Esophagus muscularis mucosa (tissue), 3 donors: ENCODE results near the gene DNAJC11.

Source experiments
- CTCF ChIP-seq, 3 experiments: fragments of 200-600 bp in 2 of 3; fragments of 450-650 bp in 1 of 3; sonication (generic) in 2 of 3; IDR thresholded peaks; one replicate each; pipeline ENCODE4 v1.5.1; 2017 to 2019; ENCODE audit warnings: antibody characterized with exemption in 3 of 3, mild to moderate bottlenecking in 2 of 3, moderate library complexity in 1 of 3
- POLR2A ChIP-seq: fragments of 450-650 bp; IDR thresholded peaks from one replicate; pipeline ENCODE4 v1.6.1; 2017; ENCODE audit warnings: antibody characterized with exemption, moderate library complexity, mild to moderate bottlenecking, low read depth
- POLR2AphosphoS5 ChIP-seq, 2 donors: sonication (generic); formaldehyde crosslinking; IDR thresholded peaks; one replicate each; pipeline ENCODE4 v1.6.1; 2017; ENCODE audit warnings: antibody characterized with exemption in 2 of 2

- TF ChIP-seq CTCF (IDR thresholded peaks at IDR 0.05) (no peak), POLR2A (no peak), POLR2AphosphoS5 (IDR thresholded peaks at IDR 0.05) (no peak)
These were observed 102.3 kb downstream of the DNAJC11 start for GRCh38 chr1:6599141-6599975.
